Endodermal cell (in vitro differentiated cells): ENCODE measurements around the gene GP2. TPM values are rescaled to one million over a fixed set of nuclear protein-coding genes. Genes with fewer than 3 reads are reported as not detected.

Source experiments
- DNase-seq: peaks from one replicate; pipeline ENCODE4 v3.0.0-alpha.2; 2017
- H3K27ac ChIP-seq: 2 replicates; pipeline ENCODE4 v1.5.1; 2013; ENCODE audit warnings: mild to moderate bottlenecking, low read depth, low read length, moderate library complexity
- H3K27me3 ChIP-seq: 2 replicates; pipeline ENCODE4 v1.6.1; 2013; ENCODE audit warnings: mild to moderate bottlenecking, low read length, moderate library complexity; ENCODE audit not compliant: insufficient read depth, control insufficient read depth, poor library complexity, severe bottlenecking
- H3K36me3 ChIP-seq: 2 replicates; pipeline ENCODE4 v1.7.0; 2013; ENCODE audit warnings: mild to moderate bottlenecking, low read length, moderate library complexity; ENCODE audit not compliant: control insufficient read depth, insufficient read depth
- H3K4me1 ChIP-seq: one replicate; pipeline ENCODE4 v1.7.0; 2013; ENCODE audit warnings: low read length; ENCODE audit not compliant: control insufficient read depth, insufficient read depth
- H3K4me3 ChIP-seq: 2 replicates; pipeline ENCODE4 v1.5.1; 2013; ENCODE audit warnings: mild to moderate bottlenecking, low read length, moderate library complexity
- H3K9ac ChIP-seq: 2 replicates; pipeline ENCODE4 v1.6.1; 2013; ENCODE audit warnings: mild to moderate bottlenecking, low read length, moderate library complexity; ENCODE audit not compliant: poor library complexity, severe bottlenecking; ENCODE audit errors: extremely low read depth
- H3K9me3 ChIP-seq: 2 replicates; pipeline ENCODE4 v1.6.1; 2013; ENCODE audit warnings: mild to moderate bottlenecking, low read length, moderate library complexity; ENCODE audit not compliant: control insufficient read depth
- H3K27ac Mint-ChIP-seq: 2 replicates; pipeline ENCODE4 v1.8.0; 2020; ENCODE audit warnings: mixed read lengths
- H3K27me3 Mint-ChIP-seq: 2 replicates; pipeline ENCODE4 v1.8.0; 2021; ENCODE audit warnings: mild to moderate bottlenecking, mixed read lengths; ENCODE audit not compliant: insufficient read depth
- H3K36me3 Mint-ChIP-seq: 2 replicates; pipeline ENCODE4 v1.8.0; 2020; ENCODE audit warnings: low read depth, mixed read lengths
- H3K4me1 Mint-ChIP-seq: 2 replicates; pipeline ENCODE4 v1.8.0; 2020; ENCODE audit warnings: mixed read lengths
- H3K4me3 Mint-ChIP-seq: 2 replicates; pipeline ENCODE4 v1.8.0; 2020; ENCODE audit warnings: mild to moderate bottlenecking, moderate library complexity, mixed read lengths
- H3K9me3 Mint-ChIP-seq: 2 replicates; pipeline ENCODE4 v1.8.0; 2020; ENCODE audit warnings: mild to moderate bottlenecking, mixed read lengths
- CTCF ChIP-seq: fragments of 200-600 bp; sonication (generic); conservative IDR thresholded peaks from 2 replicates; pipeline ENCODE4 v1.5.0; 2021; ENCODE audit warnings: antibody characterized with exemption, mild to moderate bottlenecking
- WGBS, 2 experiments: methylation state at CpG; one replicate each; pipeline versions ENCODE4 v1.1.5 to v1.1.7; 2013; ENCODE audit warnings: missing lambda C conversion rate in 2 of 2, mixed read lengths in 1 of 2; ENCODE audit not compliant: insufficient coverage in 1 of 2, insufficient read length in 1 of 2; 5-methylcytosine and 5-hydroxymethylcytosine counted together
- total RNA-seq, 2 donors: library from RNA; stranded (reverse); fragmentation: NEBNext Ultra II Directional in 1 of 2; extraction: Animal tissue kit (Norgen Biotek cat#: 25700) in 1 of 2; gene quantifications; 2 replicates in 1 of 2; 3 replicates in 1 of 2; pipeline ENCODE4 v1.2.1, GENCODE V29; 2021

GP2 gene
- total RNA-seq, 2 donors from 2014 or later: not detected

DNA sequence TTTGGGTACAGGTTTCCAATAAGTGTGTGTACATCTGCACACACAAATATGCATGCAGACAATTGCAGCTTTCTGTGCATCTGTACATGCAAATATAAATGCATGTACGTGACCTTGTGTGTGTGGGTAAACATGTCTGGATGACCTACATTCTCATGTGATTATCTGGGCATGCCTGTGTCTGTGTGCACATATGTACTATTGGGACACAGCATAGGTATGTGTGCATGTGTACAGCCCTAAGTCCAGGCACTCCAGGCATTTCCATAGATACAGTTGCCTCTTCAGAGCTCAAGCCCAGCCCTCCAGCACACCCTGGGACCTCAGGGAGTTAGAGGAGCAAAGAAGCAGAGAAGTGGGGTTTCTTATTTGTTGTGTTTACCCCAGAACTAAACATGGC lies 7.1 kb upstream of the GP2 start:
- Histone ChIP-seq H3K9ac (no peak overlapping the region), H3K4me1 (peaks cover 3% of the 10 kb centered on the region), H3K9me3 (no peaks in the 10 kb centered on the region), H3K36me3 (no peaks in the 10 kb centered on the region), H3K27me3 (no peaks in the 10 kb centered on the region), H3K4me3 (no peak overlapping the region), H3K27ac (no peak overlapping the region)
- TF ChIP-seq CTCF: no peak
- H3K4me3 Mint-ChIP-seq: no peak overlapping the region
- WGBS, 2 experiments: 93 to 100% methylated on average over 1 of the region's 1 CpG
- H3K27me3 Mint-ChIP-seq: no peaks in the 10 kb centered on the region
- no peak for DNase-seq
- H3K36me3 Mint-ChIP-seq: no peaks in the 10 kb centered on the region
- H3K4me1 Mint-ChIP-seq: no peaks in the 10 kb centered on the region
- H3K27ac Mint-ChIP-seq: no peak overlapping the region
- H3K9me3 Mint-ChIP-seq: no peaks in the 10 kb centered on the region

GRCh38 chr16:20333120-20333519 lies 5.8 kb upstream of the GP2 start:
- Histone ChIP-seq H3K36me3 (no peaks in the 10 kb centered on the region), H3K4me3 (no peak overlapping the region), H3K27me3 (no peaks in the 10 kb centered on the region), H3K9me3 (no peaks in the 10 kb centered on the region), H3K9ac (no peak overlapping the region), H3K27ac (no peak overlapping the region), H3K4me1 (peaks cover 3% of the 10 kb centered on the region)
- H3K27me3 Mint-ChIP-seq: peaks cover 5% of the 10 kb centered on the region
- no peak for DNase-seq
- no peak overlapping the region for H3K4me3 Mint-ChIP-seq
- H3K36me3 Mint-ChIP-seq: no peaks in the 10 kb centered on the region
- no peak overlapping the region for H3K27ac Mint-ChIP-seq
- TF ChIP-seq CTCF: no peak
- peaks cover under 1% of the 10 kb centered on the region for H3K4me1 Mint-ChIP-seq
- no peaks in the 10 kb centered on the region for H3K9me3 Mint-ChIP-seq
- 63 to 84% methylated on average over 5 of the region's 5 CpGs for WGBS, 2 experiments

- no peaks in the 10 kb centered on the region for H3K9me3 ChIP-seq
- Mint-ChIP-seq H3K9me3 (no peaks in the 10 kb centered on the region), H3K27me3 (peaks cover 5% of the 10 kb centered on the region), H3K36me3 (no peaks in the 10 kb centered on the region), H3K4me1 (peaks cover 8% of the 10 kb centered on the region), H3K4me3 (no peak overlapping the region), H3K27ac (no peak overlapping the region)
- DNase-seq: no peak
- H3K27ac ChIP-seq: no peak overlapping the region
- no peak overlapping the region for H3K9ac ChIP-seq
- peaks cover 3% of the 10 kb centered on the region for H3K4me1 ChIP-seq
- no peaks in the 10 kb centered on the region for H3K27me3 ChIP-seq
- WGBS, 2 experiments: 93 to 95% methylated on average over 8 of the region's 8 CpGs
- TF ChIP-seq CTCF: no peak
- no peak overlapping the region for H3K4me3 ChIP-seq
- no peaks in the 10 kb centered on the region for H3K36me3 ChIP-seq
Observed at GRCh38 chr16:20332411-20332810, 5.1 kb upstream of the GP2 start.
